GM04503 (cell line): Measurements from ENCODE around the gene EXT2.

Experiments used
- DNase-seq: peaks from one replicate; pipeline ENCODE4 v3.0.0-alpha.2; 2012; ENCODE audit warnings: low read depth

EXT2 gene

GRCh38 chr11:44133335-44133946, 38.0 kb downstream of the EXT2 start:
- no peak for DNase-seq

GRCh38 chr11:44134625-44135024, 39.1 kb downstream of the EXT2 start:
- DNase-seq = no peak

DNA sequence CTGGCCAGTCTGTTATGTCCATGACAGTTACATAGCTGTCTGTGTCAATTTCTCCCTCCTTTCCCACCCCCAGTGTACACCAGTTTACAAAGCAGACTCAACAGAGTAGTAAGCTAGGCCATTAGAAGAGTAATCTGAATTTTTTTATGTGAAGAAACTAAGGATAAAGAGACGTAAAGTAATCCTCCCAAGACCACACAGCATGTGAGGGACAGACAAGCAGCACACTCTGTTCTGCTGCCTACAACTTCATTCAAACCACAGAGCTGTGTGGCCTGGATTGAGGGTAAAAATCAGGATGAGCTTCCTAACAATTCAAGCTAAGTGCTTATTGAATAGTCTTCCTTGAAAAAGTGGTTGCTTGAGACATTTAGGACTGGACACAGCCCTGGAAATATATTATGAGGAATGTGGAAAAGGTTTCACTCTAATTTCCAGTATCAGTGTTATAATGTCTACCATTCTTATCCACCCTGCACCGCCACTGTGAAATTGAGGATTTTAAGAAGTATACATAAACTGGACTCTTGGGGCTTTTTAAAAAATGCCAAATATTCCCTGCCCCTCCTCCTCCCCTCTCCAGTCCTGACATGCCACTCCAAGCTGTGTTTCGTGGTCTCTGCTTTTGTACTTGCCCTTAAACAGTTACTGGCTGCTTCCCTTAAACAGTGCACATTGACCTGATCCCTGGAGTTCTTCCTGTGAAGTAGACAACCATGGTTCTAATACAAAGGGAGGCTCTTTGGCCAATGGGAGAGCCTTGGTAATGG, 40.9 kb downstream of the EXT2 start:
- no peak for DNase-seq

DNA sequence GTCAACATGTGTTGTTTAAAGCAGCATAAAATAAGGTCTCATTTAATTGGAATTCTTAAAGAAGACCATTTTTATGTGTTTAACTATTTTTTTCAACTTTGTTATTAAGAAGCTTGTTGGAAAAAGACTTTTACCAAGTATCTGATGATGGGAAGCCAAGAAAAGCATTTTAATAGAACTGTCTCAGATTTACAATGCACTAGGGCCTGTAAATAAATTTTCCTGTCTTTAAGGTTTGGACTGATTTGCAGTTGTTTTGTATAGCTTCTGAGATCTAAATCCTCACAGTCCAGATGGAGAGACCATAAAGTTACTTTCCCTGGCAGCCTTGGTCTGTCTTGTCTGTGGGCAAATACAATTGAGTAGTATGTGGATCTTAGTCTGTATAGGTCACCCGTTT, 41.6 kb downstream of the EXT2 start:
- no peak for DNase-seq

DNA sequence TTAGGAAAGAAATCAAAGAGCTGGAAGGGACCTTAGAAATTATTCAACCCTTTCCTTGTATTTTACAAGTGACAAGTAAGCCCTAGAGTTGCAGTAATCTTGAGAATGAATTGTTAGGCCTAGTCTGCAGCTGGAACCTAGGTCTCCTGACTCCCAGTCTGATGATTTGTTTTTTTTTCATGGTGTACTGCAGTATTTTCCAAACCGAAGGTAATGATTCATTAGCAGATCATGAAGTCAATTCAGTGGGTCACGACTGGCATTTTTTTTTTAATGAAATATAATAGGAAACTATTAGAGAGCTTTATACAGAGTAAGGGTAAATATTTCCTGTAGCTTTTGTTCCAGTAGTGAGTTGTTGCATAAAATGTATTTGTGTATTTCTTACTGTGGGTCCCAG, 42.8 kb downstream of the EXT2 start:
- no peak for DNase-seq

DNA sequence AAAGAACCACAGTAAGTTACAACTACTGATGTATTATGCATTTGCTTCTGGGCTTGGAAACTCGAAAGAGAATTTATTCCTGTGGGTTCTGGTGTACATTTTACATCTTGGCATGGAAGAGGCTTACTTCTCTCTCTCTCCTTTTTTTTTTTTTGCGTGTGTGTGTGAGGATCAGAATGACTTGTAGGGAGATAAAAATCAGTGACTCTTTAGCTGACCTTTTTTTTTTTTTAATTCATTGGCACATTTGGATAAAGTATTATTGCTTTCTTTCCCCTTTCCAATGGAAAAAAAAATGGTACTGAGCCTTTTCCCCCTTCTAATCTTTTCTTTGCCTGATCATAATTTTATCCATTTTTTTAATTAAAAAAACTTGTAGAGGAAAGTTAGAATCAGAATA, 43.5 kb downstream of the EXT2 start:
- DNase-seq = no peak

DNA sequence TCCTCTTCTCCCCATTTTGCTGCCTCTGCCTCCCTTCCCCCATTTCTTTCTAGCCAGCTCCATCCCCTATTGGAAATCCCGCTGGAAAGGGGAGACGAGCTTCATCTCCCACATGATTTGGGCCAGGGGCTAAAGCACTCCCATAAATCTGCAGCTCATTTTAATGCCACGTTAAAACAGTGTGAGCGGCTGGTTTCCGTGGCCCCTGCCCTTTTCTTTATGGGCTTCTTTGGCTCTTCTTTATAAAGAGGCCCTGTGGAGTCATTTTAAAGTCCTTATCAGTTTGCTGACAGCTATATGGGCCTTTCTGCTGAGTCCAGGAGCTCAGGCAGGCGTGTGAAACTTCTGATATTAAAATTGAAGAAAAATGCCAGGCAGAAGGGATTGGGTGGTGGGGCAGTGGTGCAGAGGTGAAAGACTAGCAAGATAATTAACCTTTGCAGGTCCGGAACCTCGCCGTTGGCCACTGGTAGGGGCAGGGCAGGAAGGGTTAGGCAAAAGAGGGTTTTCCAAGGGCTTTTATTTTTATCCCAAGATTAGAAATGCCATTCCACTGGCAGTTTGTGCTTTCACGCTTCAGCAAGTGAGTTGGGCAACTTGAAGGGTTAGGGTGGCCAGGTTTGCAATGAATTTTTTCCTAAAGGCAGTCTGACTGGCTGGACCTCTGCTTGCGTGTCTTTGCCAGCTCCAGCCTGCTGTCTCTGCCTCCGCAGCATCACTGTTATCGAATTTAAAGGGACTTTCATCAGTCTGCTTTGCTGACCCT, 44.3 kb downstream of the EXT2 start:
- DNase-seq = no peak

GRCh38 chr11:44140372-44140771, 44.9 kb downstream of the EXT2 start:
- no peak for DNase-seq

DNA sequence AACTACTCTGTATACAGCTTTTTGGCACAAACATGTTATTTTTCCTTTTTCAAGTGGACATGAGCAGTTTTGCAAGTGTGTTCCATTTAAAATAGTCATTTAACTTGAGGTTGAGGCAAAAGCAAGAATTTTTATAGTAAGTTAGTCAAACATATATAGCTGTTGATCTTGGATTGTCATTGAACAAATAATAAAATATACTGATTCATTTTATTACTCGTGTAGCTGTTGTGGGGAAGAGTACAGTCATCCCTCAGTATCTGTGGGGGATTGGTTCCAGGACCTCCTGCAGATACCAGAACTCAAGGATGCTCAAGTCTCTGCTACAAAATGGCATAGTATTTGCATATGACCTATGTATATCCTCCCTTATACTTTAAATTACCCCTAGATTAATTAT, 45.3 kb downstream of the EXT2 start:
- no peak for DNase-seq

DNA sequence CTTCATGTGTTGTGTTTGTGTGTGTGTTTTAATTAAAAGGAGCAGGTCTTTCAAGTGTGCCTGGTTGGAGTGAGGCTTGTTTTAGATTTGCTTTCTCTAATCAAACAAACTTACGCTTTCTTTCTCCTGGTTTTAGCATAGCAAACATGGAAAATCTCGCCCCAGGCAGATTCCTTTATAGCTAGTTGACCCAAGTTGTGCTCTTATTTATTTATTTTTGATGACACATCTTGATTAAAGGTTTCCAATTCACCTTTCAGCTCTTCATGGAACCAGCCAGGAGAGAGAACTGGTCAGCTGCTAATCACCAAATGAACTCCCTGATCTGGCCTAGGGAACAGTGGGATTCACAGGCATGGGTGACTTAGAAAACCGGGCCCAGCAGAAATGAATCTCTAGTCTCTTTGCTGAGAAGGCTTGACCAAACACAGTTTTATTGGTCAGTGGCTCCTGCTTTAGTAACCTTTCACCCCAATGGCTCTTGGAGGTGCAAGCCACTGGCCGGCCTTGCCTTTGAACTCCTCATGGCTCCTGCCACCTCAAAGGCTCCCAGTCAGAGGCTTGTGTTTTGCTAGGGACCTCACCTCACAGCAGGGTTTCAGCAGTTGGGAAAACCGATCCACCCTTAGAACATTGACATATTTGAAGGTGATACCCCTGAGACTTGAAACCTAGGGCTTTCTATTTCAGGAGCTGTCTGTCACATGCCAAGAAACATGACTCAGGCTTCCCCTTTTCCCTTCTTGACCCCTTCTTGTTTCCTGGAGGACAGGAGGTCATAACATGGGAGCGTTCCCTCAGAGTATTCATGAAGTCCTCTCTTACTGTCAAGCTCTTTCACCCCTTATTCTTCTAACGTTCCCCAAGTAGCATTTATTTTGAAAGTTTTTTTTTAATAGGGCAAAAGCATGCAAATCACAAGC, 48.8 kb downstream of the EXT2 start:
- no peak for DNase-seq

- DNase-seq = no peak
Observed at GRCh38 chr11:44145011-44145775, 49.7 kb downstream of the EXT2 start.

DNA sequence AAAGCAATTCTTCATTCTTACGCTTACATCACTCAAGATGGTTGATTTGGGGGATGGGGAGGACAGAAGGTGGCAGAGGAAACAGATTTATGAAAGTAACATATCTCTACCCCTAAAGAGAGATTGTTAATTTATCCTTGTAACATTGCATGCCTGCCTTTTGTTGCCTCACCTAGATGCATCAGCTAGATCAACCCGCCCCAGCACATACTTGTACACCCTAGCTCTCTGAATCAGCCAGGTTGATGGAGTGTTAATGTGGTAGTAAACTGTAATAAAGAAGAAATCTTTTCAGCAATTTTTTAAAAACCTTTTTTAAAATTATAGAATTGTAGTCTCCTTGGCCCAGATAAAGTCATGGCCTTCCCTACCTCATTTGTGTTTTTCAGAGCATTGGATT, 51.5 kb downstream of the EXT2 start:
- no peak for DNase-seq

DNA sequence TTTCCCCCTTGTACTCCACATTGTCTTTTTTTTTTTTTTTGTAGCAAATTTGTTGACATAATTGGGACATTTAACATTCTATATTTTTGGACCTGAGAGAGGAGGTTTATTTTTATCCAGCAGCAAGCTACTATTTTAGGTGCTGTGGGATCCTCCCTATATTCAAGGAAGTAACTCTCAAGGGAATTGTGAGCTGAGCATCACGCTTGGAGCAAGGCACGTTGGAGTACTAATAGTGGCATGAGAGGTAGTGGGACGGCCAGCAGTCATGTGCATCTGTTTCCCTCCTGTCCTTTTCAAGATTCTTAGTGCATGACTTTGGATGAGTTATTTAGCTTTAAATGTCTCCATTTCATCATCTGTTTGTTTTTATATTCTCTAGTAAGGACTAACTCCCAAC, 52.3 kb downstream of the EXT2 start:
- no peak for DNase-seq

- no peak for DNase-seq
Observed at GRCh38 chr11:44149651-44150050, 54.2 kb downstream of the EXT2 start.

- no peak for DNase-seq
Observed at GRCh38 chr11:44150401-44150800, 54.9 kb downstream of the EXT2 start.

GRCh38 chr11:44157019-44157418, 61.5 kb downstream of the EXT2 start:
- no peak for DNase-seq

DNA sequence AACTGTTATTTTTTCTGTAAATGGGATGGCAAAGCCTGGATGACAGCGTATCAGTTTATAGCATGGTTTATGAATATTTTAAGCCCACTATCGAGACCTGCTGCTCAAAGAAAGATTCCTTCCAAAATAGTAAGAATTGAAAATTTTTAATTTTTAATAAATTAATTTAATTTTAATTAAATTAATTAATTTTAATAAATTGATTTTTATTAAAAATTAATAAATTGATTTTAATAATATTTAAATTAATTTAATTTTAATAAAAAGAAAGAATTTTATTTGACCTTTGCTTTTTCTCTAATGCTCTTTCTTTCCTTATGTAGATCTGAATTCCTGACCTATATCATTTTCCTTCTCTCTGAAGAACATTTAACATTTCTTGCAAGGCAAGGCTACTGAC, 62.9 kb downstream of the EXT2 start:
- no peak for DNase-seq

DNA sequence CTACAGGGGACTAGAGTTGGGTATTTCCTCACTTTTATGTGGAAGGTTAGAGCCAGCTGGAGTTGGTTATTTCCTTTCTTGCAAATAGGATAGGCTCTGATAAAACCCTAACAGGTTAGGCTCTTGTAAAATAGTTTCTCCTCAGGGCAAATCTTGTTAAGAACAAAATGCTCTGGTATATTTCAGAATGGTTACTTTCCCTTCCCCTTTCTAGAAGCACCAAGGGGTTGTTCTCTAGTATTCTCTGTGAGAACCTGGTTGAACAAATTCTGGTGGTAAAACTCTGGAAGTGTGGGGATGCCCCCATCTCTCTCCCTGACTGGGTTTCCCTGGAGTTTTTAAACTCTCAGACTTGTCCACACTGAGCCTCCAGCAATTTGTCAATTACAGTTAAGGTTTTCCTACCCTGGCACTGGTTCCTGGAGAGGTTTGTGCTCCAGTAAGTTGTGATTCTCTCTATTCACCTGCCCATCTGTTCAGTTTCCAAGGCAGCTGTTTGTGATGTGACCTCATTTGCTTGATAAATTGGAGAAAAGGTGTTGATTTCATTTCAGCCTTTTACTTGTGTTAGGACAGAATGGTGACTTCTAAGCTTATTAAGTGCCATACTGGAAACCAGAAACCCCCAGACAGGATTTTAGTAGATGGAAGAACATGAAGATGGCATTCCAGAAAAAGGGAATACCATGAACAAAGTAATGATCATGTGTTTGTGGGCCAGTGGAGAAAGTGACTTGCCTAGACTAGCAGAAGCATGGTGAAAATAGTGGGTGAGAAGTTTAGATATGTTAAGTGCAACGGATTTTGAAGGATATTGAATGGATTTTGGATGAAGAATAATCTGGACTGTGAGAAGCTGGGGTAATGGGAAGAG, 64.6 kb downstream of the EXT2 start:
- no peak for DNase-seq

GRCh38 chr11:44162004-44162403, 66.5 kb downstream of the EXT2 start:
- no peak for DNase-seq

DNA sequence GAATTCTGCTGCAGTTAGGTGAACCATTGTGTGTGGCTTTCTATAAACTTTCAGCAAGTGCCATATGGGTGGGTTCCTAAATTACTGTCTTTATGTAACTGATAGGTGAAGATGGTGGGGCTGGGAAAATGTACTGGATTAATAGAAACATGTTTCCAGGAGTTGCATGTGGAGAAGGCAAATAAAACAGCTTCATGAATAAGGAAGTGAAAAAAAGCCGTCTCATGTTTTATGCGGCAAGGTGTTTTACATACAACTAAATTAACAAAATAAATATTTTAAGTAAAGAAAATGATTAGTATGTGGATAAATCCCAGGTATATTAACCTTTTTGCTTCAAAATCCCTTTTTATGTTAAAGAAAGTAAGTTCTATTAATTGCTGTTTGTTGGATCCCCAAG, 67.2 kb downstream of the EXT2 start:
- DNase-seq = no peak
